OCI-LY1 (cell line): Measurements from ENCODE around the gene CD82.

ENCODE experiments used
- H2AFZ ChIP-seq: fragments of 200-600 bp; sonication (generic), shearing (Covaris generic); 2 replicates; pipeline ENCODE4 v1.6.0; 2014; ENCODE audit warnings: antibody characterized with exemption, mild to moderate bottlenecking, low read length
- H3F3A ChIP-seq: fragments of 200-600 bp; sonication (generic), shearing (Covaris generic); 2 replicates; pipeline ENCODE4 v1.6.0; 2014; ENCODE audit warnings: mild to moderate bottlenecking, antibody characterized with exemption, low read length, moderate library complexity; ENCODE audit not compliant: insufficient read depth
- H3K27ac ChIP-seq: fragments of 200-600 bp; sonication (generic); 2 replicates; pipeline ENCODE4 v1.5.1; 2014; ENCODE audit warnings: low read length, mixed run types, mild to moderate bottlenecking, low read depth; ENCODE audit not compliant: poor library complexity, severe bottlenecking
- H3K27me3 ChIP-seq: fragments of 200-600 bp; sonication (generic); 2 replicates; pipeline ENCODE4 v1.6.0; 2014; ENCODE audit warnings: antibody characterized with exemption, mild to moderate bottlenecking, low read length, moderate library complexity; ENCODE audit not compliant: insufficient read depth
- H3K36me3 ChIP-seq: fragments of 200-600 bp; sonication (generic); 2 replicates; pipeline ENCODE4 v1.6.1; 2014; ENCODE audit warnings: mild to moderate bottlenecking, antibody characterized with exemption, low read length, moderate library complexity, mixed read lengths; ENCODE audit not compliant: insufficient read depth
- H3K4me1 ChIP-seq: fragments of 200-600 bp; sonication (generic); 2 replicates; pipeline ENCODE4 v1.5.1; 2014; ENCODE audit warnings: mild to moderate bottlenecking, low read length, moderate library complexity; ENCODE audit not compliant: insufficient read depth, severe bottlenecking
- H3K4me2 ChIP-seq: fragments of 200-600 bp; sonication (generic), shearing (Covaris generic); 2 replicates; pipeline ENCODE4 v1.6.1; 2014; ENCODE audit warnings: low read length
- H3K4me3 ChIP-seq: fragments of 200-600 bp; sonication (generic); 2 replicates; pipeline ENCODE4 v1.5.1; 2014; ENCODE audit warnings: low read length, low read depth, mild to moderate bottlenecking, mixed read lengths; ENCODE audit not compliant: poor library complexity, severe bottlenecking
- H3K79me2 ChIP-seq: fragments of 200-600 bp; shearing (Covaris generic); 2 replicates; pipeline ENCODE4 v1.6.1; 2016; ENCODE audit warnings: mixed run types, low read length, mixed read lengths; ENCODE audit not compliant: insufficient read depth
- H3K9ac ChIP-seq: fragments of 200-600 bp; sonication (generic), shearing (Covaris generic); 2 replicates; pipeline ENCODE4 v1.6.1; 2014; ENCODE audit warnings: mild to moderate bottlenecking, low read length, mixed read lengths
- H3K9me2 ChIP-seq: fragments of 200-600 bp; sonication (generic), shearing (Covaris generic); 2 replicates; pipeline ENCODE4 v1.6.1; 2014; ENCODE audit warnings: low read depth, mild to moderate bottlenecking, low read length, mixed read lengths
- H3K9me3 ChIP-seq: fragments of 200-600 bp; shearing (Covaris generic); 2 replicates; pipeline ENCODE4 v1.6.1; 2014; ENCODE audit warnings: low read length, mixed read lengths
- H4K20me1 ChIP-seq: fragments of 200-600 bp; sonication (generic), shearing (Covaris generic); 2 replicates; pipeline ENCODE4 v1.6.0; 2016; ENCODE audit warnings: mild to moderate bottlenecking, low read length; ENCODE audit not compliant: insufficient read depth
- CTCF ChIP-seq: fragments of 200-600 bp; sonication (generic), shearing (Covaris generic); IDR thresholded peaks from 2 replicates; pipeline ENCODE4 v1.5.1; 2017; ENCODE audit warnings: mild to moderate bottlenecking, antibody characterized with exemption, low read length, moderate library complexity, mixed read lengths
- EZH2 ChIP-seq: fragments of 200-600 bp; sonication (generic), shearing (Covaris generic); IDR thresholded peaks from 2 replicates; pipeline ENCODE4 v1.8.0; 2017; ENCODE audit warnings: borderline replicate concordance, mixed run types, mild to moderate bottlenecking, antibody characterized with exemption, low read length, moderate library complexity, mixed read lengths

CD82 gene

DNA sequence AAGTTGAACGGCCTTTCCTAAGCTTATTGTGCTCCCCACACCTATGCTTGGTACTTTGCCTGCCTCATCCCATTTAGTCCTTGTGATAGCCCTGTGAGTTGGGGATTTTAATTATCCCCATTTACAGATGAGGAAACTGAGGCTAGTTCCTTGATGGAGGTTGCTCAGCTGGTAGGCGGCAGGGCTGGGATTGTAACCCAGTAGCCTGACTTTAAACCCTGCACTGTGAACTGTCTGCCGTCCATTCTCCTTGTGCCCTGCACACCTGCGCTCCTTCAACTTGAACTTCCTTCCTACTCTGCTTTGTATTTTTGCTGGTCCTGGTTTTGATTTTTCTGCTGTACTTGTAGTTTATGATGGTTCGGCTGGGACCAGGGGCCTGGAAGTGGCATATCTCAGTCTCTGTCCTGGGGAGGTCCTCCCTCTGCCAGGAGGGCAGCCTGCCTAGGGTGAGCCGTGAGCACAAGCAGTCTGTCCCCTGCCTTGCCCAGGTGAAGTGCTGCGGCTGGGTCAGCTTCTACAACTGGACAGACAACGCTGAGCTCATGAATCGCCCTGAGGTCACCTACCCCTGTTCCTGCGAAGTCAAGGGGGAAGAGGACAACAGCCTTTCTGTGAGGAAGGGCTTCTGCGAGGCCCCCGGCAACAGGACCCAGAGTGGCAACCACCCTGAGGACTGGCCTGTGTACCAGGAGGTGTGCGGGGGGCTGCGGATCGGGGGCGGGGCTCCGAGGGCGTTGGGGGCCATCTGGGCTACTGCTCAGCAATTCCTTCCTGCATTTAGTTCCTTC is 52.4 kb downstream of the CD82 start:
- H3K79me2 ChIP-seq: no peaks in the 10 kb centered on the region
- no peak for TF ChIP-seq EZH2
- TF ChIP-seq CTCF: no peak
- no peak overlapping the region for H3K27ac ChIP-seq
- no peaks in the 10 kb centered on the region for H3K9me3 ChIP-seq
- H3K4me2 ChIP-seq: no peak overlapping the region
- peaks cover 61% of the 10 kb centered on the region; the same call in 1 of the 2 replicates for H3K36me3 ChIP-seq
- no peak overlapping the region for H3K4me3 ChIP-seq
- H3K9ac ChIP-seq: no peak overlapping the region
- no peak overlapping the region for H2AFZ ChIP-seq
- no peaks in the 10 kb centered on the region for H3K9me2 ChIP-seq
- H4K20me1 ChIP-seq: no peaks in the 10 kb centered on the region
- H3K27me3 ChIP-seq: no peaks in the 10 kb centered on the region
- H3K4me1 ChIP-seq: peaks cover 19% of the 10 kb centered on the region
- no peaks in the 10 kb centered on the region for H3F3A ChIP-seq

- no peaks in the 10 kb centered on the region for H4K20me1 ChIP-seq
- H3K9ac ChIP-seq: no peak overlapping the region
- no peak overlapping the region for H3K27ac ChIP-seq
- H3K36me3 ChIP-seq: peaks cover 66% of the 10 kb centered on the region; the same call in 1 of the 2 replicates
- no peaks in the 10 kb centered on the region for H3F3A ChIP-seq
- H2AFZ ChIP-seq: no peak overlapping the region
- H3K9me2 ChIP-seq: no peaks in the 10 kb centered on the region
- H3K9me3 ChIP-seq: no peaks in the 10 kb centered on the region
- no peak for TF ChIP-seq EZH2
- TF ChIP-seq CTCF: no peak
- H3K79me2 ChIP-seq: no peaks in the 10 kb centered on the region
- no peak overlapping the region for H3K4me2 ChIP-seq
- H3K4me1 ChIP-seq: peaks cover 9% of the 10 kb centered on the region
- no peaks in the 10 kb centered on the region for H3K27me3 ChIP-seq
- no peak overlapping the region for H3K4me3 ChIP-seq
These were observed 53.3 kb downstream of the CD82 start for GRCh38 chr11:44618561-44619425.

DNA sequence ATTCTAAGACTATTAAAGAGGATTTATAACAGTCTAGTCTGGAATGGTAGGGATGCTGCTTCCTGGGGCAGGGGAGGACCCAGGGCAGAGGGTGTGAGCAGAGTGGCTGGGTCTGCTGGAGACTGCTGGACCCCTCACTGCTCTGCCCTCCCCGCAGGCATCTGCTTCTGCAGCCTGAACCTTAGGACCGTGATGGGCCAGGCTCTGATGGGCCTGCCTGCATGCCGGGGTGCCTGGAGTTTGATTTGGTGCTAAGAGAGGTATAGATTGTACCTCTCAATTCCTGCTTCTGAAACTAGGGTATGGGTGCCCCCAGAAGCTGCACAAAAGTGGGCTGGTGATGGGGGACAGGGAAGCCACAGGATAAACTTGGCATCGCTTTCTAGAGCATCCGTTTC is 54.9 kb downstream of the CD82 start:
- peaks cover 54% of the 10 kb centered on the region; the same call in 1 of the 2 replicates for H3K36me3 ChIP-seq
- no peaks in the 10 kb centered on the region for H4K20me1 ChIP-seq
- no peaks in the 10 kb centered on the region for H3K27me3 ChIP-seq
- no peak overlapping the region for H2AFZ ChIP-seq
- no peak overlapping the region for H3K9ac ChIP-seq
- TF ChIP-seq CTCF (no peak), EZH2 (no peak)
- H3K79me2 ChIP-seq: no peaks in the 10 kb centered on the region
- no peaks in the 10 kb centered on the region for H3F3A ChIP-seq
- H3K4me1 ChIP-seq: no peaks in the 10 kb centered on the region
- H3K4me3 ChIP-seq: no peak overlapping the region
- H3K4me2 ChIP-seq: no peak overlapping the region
- no peaks in the 10 kb centered on the region for H3K9me3 ChIP-seq
- no peaks in the 10 kb centered on the region for H3K9me2 ChIP-seq
- no peak overlapping the region for H3K27ac ChIP-seq
